ENCODE results near the gene C10orf95.

Gene C10orf95

GRCh38 chr10:102433619-102434046 is 17.7 kb downstream of the C10orf95 start:
- DNase-seq, result peak; percentile 25 to 45

GRCh38 chr10:102432162-102432950 is 19.0 kb downstream of the C10orf95 start, which contains the start of gene CUEDC2:
Gene CUEDC2, minus strand, starts transcription at chr10:102432574. Its CDS starts 7,386 bp downstream, at chr10:102425188.
- peak; percentile 89 to 92 for DNase-seq

- no peak for DNase-seq
Measured at GRCh38 chr10:102431452-102432124, 19.8 kb downstream of the C10orf95 start.

- DNase-seq, result no peak
Measured at GRCh38 chr10:102429468-102429867, 21.9 kb downstream of the C10orf95 start.

- no peak for DNase-seq
Measured at GRCh38 chr10:102426803-102427287, 24.5 kb downstream of the C10orf95 start.

- DNase-seq, result no peak
Measured at GRCh38 chr10:102425444-102425843, 25.9 kb downstream of the C10orf95 start.

GRCh38 chr10:102424916-102425315 is 26.4 kb downstream of the C10orf95 start:
- no peak for DNase-seq

- DNase-seq, result no peak
Measured at GRCh38 chr10:102424145-102424544, 27.2 kb downstream of the C10orf95 start.

GRCh38 chr10:102423372-102423968 is 27.9 kb downstream of the C10orf95 start:
- no peak for DNase-seq

GRCh38 chr10:102422545-102423129 is 28.7 kb downstream of the C10orf95 start:
- peak in 1 of 2 donors; percentile 43 for DNase-seq

- no peak for DNase-seq
Measured at GRCh38 chr10:102421757-102422512, 29.4 kb downstream of the C10orf95 start.

GRCh38 chr10:102421507-102421756 is 29.9 kb downstream of the C10orf95 start:
- DNase-seq, result no peak

GRCh38 chr10:102420714-102421506 is 30.4 kb downstream of the C10orf95 start, which contains the start of gene FBXL15:
Gene FBXL15, plus strand, starts transcription at chr10:102420836. Its CDS starts 294 bp downstream, at chr10:102421130.
- DNase-seq, result peak; percentile 91 to 95

GRCh38 chr10:102420181-102420713 is 31.1 kb downstream of the C10orf95 start:
- no peak for DNase-seq

- peak; percentile 19 to 29 for DNase-seq
Measured at GRCh38 chr10:102419269-102420180, 31.8 kb downstream of the C10orf95 start.

- no peak for DNase-seq
Measured at GRCh38 chr10:102418622-102419268, 32.6 kb downstream of the C10orf95 start, which contains the start of gene PSD. Gene PSD, minus strand, starts transcription at chr10:102418785. Its CDS starts 1,747 bp downstream, at chr10:102417038.

GRCh38 chr10:102416695-102417094 is 34.6 kb downstream of the C10orf95 start:
- no peak for DNase-seq

GRCh38 chr10:102416283-102416682 is 35.1 kb downstream of the C10orf95 start:
- DNase-seq, result no peak

- DNase-seq, result no peak
Measured at GRCh38 chr10:102414749-102415148, 36.6 kb downstream of the C10orf95 start.

All from bone marrow (tissue), 2 donors.